Peyer's patch (tissue), 4 donors: ENCODE data around the gene CHSY3. TPM values are rescaled to one million over a fixed set of nuclear protein-coding genes. Genes with fewer than 3 reads are reported as not detected.
"Not testable (repeated sequence)": the region's sequence is repeated elsewhere in the genome, so short reads cannot be mapped to it uniquely, and the experiment has no call there.

Experiments
- DNase-seq, 3 donors: peaks; one replicate each; pipeline ENCODE4 v3.0.0-alpha.2; 2017 to 2019
- H3K27ac ChIP-seq, 4 donors: fragments of 200-600 bp; sonication (generic); one replicate each; pipeline ENCODE4 v1.5.1; 2016 to 2019
- H3K27me3 ChIP-seq, 2 donors: fragments of 200-600 bp; sonication (generic); one replicate each; pipeline ENCODE4 v1.5.1; 2019
- H3K36me3 ChIP-seq, 3 donors: fragments of 200-600 bp; sonication (generic); one replicate each; pipeline ENCODE4 v1.5.1; 2016 to 2019
- H3K4me1 ChIP-seq, 4 donors: fragments of 200-600 bp; sonication (generic); one replicate each; pipeline ENCODE4 v1.5.1; 2016 to 2019
- H3K4me3 ChIP-seq, 4 donors: fragments of 200-600 bp; sonication (generic); 1 replicate in 3 of 4; 2 replicates in 1 of 4; pipeline ENCODE4 v1.5.1; 2016 to 2019; ENCODE audit warnings: mild to moderate bottlenecking in 1 of 4
- H3K9me3 ChIP-seq, 4 donors: fragments of 200-600 bp; sonication (generic); one replicate each; pipeline ENCODE4 v1.5.1; 2016 to 2019; ENCODE audit warnings: mild to moderate bottlenecking in 1 of 4
- CTCF ChIP-seq, 6 experiments: fragments of 450-650 bp in 4 of 6; fragments of 200-600 bp in 2 of 6; sonication (generic) in 1 of 6; IDR thresholded peaks; one replicate each; pipeline ENCODE4 v1.5.1; 2017 to 2019; ENCODE audit warnings: antibody characterized with exemption in 6 of 6, mild to moderate bottlenecking in 3 of 6, moderate library complexity in 1 of 6
- POLR2A ChIP-seq, 2 donors: fragments of 450-650 bp; IDR thresholded peaks; one replicate each; pipeline ENCODE4 v1.5.1; 2017; ENCODE audit warnings: antibody characterized with exemption in 2 of 2, mild to moderate bottlenecking in 2 of 2, moderate library complexity in 2 of 2
- total RNA-seq, 4 donors: library from RNA; depleted of rRNA; stranded (reverse); fragments of >200 nt; gene quantifications; one replicate each; pipeline ENCODE4 v1.1.0, GENCODE V29; 2016

Gene CHSY3
- total RNA-seq, 4 donors from 2014 or later: 0.35 to 2.5 (median 1.4) TPM

- TF ChIP-seq POLR2A (IDR thresholded peaks at IDR 0.05): no peak
- TF ChIP-seq CTCF (IDR thresholded peaks at IDR 0.05): no peak
- DNase-seq: no peak
- H3K9me3 ChIP-seq: no peaks in the 10 kb centered on the region
- H3K4me3 ChIP-seq: no peak overlapping the region
- no peaks in the 10 kb centered on the region for H3K4me1 ChIP-seq
- H3K27me3 ChIP-seq: no peaks in the 10 kb centered on the region
- no peak overlapping the region for H3K27ac ChIP-seq
- H3K36me3 ChIP-seq: no peaks in the 10 kb centered on the region
Measured at GRCh38 chr5:130183115-130183514, 278.9 kb downstream of the CHSY3 start.

DNA sequence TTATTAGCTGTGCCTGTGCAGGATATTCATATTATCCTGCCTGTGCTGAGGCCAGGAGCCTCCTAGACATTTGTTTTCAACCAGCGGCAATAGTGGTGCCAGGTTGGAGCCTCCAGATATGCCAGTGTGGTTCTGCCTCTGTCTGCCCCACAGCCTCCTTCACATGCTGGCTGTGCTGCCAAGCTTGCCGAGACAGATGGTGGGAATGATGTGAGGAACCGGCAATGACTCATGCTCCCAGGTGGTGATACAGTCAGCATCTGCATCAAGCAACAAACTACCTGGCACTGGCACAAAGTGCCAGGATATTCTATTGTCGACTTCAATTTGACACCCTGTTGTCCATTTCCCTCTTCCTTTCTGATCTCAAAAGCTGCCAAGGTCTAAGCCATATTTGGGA is 285.7 kb downstream of the CHSY3 start:
- no peak for DNase-seq
- TF ChIP-seq POLR2A (IDR thresholded peaks at IDR 0.05): no peak
- H3K27ac ChIP-seq: no peak overlapping the region

DNA sequence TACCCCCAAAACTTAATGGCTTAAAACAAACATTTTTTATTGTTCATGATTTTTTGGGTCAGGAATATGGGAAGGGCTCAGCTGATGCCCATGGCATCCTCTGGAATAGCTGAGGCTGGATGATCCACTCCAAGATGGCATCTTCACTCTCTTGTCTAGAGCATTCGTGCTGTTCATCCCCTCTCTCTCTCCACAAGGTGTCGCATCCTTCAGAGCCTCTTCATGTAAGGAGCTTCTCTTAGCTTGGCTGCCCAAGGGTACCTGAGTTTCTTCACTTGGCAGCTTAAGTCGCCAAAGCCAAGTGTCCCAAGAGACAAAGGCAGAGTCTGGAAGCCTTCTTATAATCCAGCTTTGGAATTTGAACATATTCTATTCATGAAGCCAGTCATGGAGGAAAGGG is 294.7 kb downstream of the CHSY3 start:
- no peak overlapping the region for H3K4me3 ChIP-seq
- no peak for TF ChIP-seq POLR2A (IDR thresholded peaks at IDR 0.05)
- no peak overlapping the region for H3K27ac ChIP-seq
- no peaks in the 10 kb centered on the region for H3K4me1 ChIP-seq
- no peaks in the 10 kb centered on the region for H3K9me3 ChIP-seq
- H3K36me3 ChIP-seq: no peaks in the 10 kb centered on the region
- DNase-seq: no peak
- no peaks in the 10 kb centered on the region for H3K27me3 ChIP-seq

More for the DNA sequence above, 285.7 kb downstream of the CHSY3 start:
- Histone ChIP-seq H3K4me1 (no peaks in the 10 kb centered on the region), H3K9me3 (no peaks in the 10 kb centered on the region), H3K36me3 (no peaks in the 10 kb centered on the region), H3K27me3 (no peaks in the 10 kb centered on the region), H3K4me3 (no peak overlapping the region)

GRCh38 chr5:130206686-130207085 is 302.4 kb downstream of the CHSY3 start:
- TF ChIP-seq POLR2A (IDR thresholded peaks at IDR 0.05) (no peak), CTCF (IDR thresholded peaks at IDR 0.05) (no peak)
- Histone ChIP-seq H3K9me3 (no peaks in the 10 kb centered on the region), H3K27ac (no peak overlapping the region), H3K4me1 (no peaks in the 10 kb centered on the region), H3K4me3 (no peak overlapping the region), H3K36me3 (no peaks in the 10 kb centered on the region), H3K27me3 (no peaks in the 10 kb centered on the region)
- DNase-seq: no peak

DNA sequence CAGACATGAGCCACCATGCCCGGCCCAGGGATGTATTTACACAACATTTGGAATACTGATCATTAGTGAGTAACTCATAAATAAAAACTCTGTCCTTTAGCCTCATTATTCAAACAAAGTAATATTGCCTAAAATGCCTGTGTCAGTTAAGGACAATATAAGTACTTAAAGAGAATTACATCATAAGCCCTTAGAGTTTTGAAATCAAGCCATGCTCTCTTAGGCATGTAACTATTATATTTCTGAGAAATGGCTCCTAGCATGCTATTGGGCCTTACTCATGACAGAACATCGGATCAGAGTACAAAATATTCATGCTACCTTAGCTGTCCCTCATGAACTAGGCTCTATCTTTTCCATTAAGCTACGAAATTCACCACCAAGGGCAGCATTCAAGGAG is 309.3 kb downstream of the CHSY3 start:
- Histone ChIP-seq H3K27ac (no peak overlapping the region), H3K4me1 (no peaks in the 10 kb centered on the region), H3K36me3 (no peaks in the 10 kb centered on the region), H3K27me3 (no peaks in the 10 kb centered on the region), H3K4me3 (no peak overlapping the region), H3K9me3 (no peaks in the 10 kb centered on the region)
- DNase-seq: no peak
- TF ChIP-seq POLR2A (IDR thresholded peaks at IDR 0.05) (no peak), CTCF (IDR thresholded peaks at IDR 0.05) (no peak)

- H3K27me3 ChIP-seq: no peaks in the 10 kb centered on the region
- no peak for TF ChIP-seq POLR2A (IDR thresholded peaks at IDR 0.05)
- TF ChIP-seq CTCF (IDR thresholded peaks at IDR 0.05): no peak
- no peak overlapping the region for H3K27ac ChIP-seq
- H3K36me3 ChIP-seq: no peaks in the 10 kb centered on the region
- DNase-seq: no peak
- no peaks in the 10 kb centered on the region for H3K9me3 ChIP-seq
- H3K4me1 ChIP-seq: no peaks in the 10 kb centered on the region
- H3K4me3 ChIP-seq: no peak overlapping the region
Measured at GRCh38 chr5:130216286-130216685, 312.0 kb downstream of the CHSY3 start.

- Histone ChIP-seq H3K4me3 (no peak overlapping the region), H3K4me1 (no peaks in the 10 kb centered on the region), H3K27ac (no peak overlapping the region), H3K27me3 (no peaks in the 10 kb centered on the region), H3K9me3 (no peaks in the 10 kb centered on the region), H3K36me3 (no peaks in the 10 kb centered on the region)
- DNase-seq: no peak
- TF ChIP-seq CTCF (IDR thresholded peaks at IDR 0.05) (no peak), POLR2A (IDR thresholded peaks at IDR 0.05) (no peak)
Measured at GRCh38 chr5:130222573-130222972, 318.3 kb downstream of the CHSY3 start.

DNA sequence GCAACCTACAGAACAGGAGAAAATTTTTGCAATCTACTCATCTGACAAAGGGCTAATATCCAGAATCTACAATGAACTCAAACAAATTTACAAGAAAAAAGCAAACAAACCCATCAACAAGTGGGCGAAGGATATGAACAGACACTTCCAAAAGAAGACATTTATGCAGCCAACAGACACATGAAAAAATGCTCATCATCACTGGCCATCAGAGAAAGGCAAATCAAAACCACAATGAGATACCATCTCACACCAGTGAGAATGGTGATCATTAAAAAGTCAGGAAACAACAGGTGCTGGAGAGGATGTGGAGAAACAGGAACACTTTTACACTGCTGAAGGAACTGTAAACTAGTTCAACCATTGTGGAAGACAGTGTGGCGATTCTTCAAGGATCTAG is 322.3 kb downstream of the CHSY3 start:
- not testable (repeated sequence) for H3K4me1 ChIP-seq, H3K27me3 ChIP-seq, DNase-seq, H3K27ac ChIP-seq, H3K4me3 ChIP-seq, H3K9me3 ChIP-seq, H3K36me3 ChIP-seq
